Pulmonary artery endothelial cell (primary cell): Measurements from ENCODE around the gene GSTA4. TPM values are rescaled to one million over a fixed set of nuclear protein-coding genes. Genes with fewer than 3 reads are reported as not detected.
"Not testable (repeated sequence)": the region's sequence is repeated elsewhere in the genome, so short reads cannot be mapped to it uniquely, and the experiment has no call there.

ENCODE experiments used
- DNase-seq: peaks from one replicate; pipeline ENCODE4 v3.0.0-alpha.2; 2011; ENCODE audit warnings: low read depth, low spot score
- total RNA-seq: library from RNA; depleted of rRNA; stranded (reverse); fragments of >200 nt; gene quantifications from 2 replicates; pipeline ENCODE4 v1.2.3, GENCODE V29; 2014

GSTA4 gene
- total RNA-seq, 1 donor from 2014 or later: 19.7 TPM

DNA sequence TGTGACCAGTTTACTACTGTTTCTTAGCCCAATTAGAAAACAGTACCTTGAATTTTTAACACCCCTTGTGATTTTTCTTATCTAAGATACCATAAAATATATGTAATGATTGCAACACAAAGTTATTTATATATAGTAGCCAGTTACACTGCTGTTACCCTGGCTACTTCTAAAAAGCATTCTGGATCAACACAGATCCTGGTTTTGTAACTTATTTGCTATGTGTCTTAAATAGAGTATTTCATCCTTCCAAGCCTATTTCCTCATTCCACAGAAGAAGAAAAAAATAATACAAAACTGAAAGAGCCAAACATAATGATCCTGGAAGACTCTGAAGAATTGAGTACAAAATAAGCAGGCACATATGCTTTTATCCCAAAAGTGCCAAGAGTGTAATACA lies 19.0 kb upstream of the GSTA4 start:
- DNase-seq: no peak

DNA sequence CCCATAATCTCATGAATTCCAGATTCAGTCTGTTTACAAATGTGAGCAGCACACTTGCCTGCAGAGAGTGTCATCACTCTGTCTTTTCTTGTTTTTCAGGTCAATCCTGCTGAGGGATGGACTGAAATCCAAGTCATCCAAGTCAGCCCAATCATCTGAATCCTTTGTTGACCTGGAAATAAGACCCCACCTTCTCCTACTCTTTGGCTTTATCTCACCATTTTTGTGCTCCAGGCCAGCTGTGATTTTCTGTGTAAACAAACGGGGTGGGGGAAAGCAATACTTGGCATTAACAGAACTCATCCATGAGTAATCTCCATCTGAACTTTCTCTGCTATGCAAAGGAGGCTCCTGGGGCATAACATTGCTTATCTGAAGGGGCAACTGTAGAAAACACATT lies 16.9 kb upstream of the GSTA4 start:
- DNase-seq: no peak

DNA sequence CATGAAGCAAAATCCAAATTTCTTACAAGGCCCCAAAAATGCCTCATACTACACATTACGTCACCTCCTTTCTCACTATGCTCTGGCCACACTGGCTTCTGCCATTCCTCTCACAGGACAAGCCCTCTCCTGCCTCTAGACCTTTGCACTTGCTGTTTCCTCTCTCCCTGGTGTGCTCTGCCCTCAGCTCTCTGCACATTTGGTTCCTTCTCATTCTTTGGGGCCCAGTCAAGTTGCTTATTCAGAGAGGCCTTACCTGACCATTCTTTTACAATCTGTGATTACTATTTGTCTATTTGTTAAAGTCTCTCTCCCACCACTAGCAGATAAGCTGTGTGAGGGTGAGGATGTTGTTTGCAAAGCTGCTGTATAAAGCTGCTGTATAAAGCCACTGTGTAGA lies 15.4 kb upstream of the GSTA4 start:
- DNase-seq: no peak

DNA sequence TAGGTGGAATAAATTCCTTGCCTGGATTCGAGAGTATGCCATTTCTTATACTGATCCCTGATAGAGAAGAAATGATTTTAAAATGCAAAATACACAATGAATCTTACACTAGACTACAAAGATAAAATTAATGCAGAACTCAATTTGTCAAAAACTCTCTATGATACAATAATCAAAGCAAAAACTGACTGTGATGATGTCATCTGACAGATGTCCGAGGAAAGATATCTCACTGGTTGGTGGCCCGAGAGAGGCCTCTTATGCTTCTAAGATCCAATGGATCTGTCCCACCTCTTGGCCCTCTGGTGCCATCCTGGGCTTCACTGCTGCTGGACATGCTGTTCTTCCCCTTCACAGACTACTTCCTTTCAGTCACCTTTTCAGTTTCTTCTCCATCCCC lies 14.4 kb upstream of the GSTA4 start:
- DNase-seq: no peak

DNA sequence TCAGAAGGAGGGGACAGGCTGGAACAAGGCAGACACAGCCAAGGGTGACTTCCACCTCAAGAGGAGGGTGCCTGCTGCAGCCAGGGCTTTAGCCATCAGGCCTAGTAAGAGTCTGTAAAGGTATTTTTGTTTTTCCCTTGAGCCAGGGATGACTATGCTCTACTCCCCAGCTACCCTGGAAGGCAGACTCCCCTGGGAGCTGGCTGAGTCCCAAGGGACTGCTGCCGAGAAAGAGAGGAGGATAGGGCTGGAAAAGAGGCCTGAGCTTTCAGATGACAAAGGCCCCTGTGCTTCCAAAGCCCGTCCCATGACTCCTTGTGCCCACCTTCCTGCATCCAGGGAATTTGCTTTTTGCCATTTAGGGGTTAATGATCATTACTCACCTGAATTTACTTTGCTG lies 14.0 kb upstream of the GSTA4 start:
- DNase-seq: no peak

DNA sequence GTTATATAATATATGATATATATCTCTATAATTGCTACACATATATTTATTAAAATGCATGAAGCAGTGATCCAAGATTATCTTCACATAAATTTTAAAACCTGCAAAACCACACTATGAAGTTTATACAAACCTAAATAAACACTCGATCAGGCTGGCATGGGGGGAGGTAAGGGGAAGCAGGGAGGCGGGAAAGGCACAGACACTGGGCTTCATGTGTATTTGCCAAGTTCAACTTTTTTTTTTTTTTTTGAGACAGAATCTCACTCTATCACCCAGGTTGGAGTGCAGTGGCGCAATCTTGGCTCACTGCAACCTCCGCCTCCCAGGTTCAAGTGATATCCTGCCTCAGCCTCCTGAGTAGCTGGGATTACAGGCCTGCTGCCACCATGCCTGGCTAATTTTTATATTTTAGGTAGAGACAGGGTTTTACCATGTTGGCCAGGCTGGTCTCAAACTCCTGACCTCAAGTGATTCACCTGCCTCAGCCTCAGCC lies 13.2 kb upstream of the GSTA4 start:
- DNase-seq: not testable (repeated sequence)

DNA sequence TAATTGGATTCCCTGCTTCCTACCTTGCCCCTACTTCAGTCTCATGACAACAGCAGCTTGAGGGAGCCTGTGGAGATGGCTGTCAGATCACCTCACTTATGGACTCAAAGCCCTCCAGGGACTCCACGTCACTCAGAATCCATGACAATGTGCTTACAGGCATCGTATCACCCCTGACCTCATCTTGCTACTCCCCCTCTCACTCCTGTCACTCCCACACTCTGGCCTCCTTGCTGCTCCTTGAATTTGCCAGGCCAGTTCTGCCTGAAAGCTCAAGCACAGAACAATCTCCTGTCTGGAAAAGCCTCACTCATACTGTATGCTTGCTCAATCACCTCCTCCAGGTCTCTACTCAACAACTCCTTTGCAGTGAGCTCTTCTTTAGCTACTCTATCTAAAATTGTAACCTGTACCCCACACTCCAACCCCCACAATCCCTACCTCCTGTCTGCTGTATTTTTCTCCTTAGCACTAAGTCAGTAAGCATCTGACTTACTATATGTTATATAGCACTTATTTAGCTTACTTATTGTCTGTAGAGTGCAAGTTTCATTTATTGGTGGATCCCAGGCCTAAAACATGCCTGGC lies 10.7 kb upstream of the GSTA4 start:
- DNase-seq: no peak

DNA sequence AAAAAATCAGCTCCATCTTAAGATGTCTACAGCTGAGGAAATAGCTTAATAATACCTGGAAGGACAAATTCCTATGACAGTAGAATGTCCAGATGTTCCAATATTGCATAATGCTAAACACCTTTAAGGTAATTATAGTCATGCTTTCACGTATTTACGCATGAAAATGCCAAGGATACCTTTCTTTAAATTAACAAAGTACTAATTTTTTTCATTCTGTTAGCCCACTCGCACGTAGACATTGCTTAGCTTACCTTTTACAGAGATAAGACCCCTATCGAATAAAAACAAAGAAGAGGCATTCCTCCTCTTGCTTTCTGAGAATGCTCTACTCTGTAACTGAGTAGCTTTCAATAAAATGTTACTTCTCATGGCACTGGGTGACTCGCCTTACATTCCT lies 4.4 kb upstream of the GSTA4 start:
- no peak for DNase-seq

DNA sequence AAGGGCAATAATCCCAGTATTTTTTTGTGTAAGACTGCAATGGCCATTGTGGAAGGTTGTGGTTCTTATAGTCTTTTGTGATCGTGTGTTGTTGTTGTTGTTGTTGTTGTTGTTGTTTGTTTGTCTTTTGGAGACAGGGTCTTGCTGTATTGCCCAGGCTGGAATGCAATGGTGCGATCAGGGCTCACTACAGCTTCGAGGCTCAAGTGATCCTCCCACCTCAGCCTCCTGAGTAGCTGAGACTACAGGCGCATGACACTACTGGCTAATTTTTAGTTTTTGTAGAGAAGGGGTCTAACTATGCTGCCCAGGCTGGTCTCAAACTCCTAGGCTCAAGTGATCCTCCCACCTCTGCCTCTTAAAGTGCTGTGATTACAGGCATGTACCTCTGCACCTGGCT lies 3.5 kb upstream of the GSTA4 start:
- DNase-seq: no peak

DNA sequence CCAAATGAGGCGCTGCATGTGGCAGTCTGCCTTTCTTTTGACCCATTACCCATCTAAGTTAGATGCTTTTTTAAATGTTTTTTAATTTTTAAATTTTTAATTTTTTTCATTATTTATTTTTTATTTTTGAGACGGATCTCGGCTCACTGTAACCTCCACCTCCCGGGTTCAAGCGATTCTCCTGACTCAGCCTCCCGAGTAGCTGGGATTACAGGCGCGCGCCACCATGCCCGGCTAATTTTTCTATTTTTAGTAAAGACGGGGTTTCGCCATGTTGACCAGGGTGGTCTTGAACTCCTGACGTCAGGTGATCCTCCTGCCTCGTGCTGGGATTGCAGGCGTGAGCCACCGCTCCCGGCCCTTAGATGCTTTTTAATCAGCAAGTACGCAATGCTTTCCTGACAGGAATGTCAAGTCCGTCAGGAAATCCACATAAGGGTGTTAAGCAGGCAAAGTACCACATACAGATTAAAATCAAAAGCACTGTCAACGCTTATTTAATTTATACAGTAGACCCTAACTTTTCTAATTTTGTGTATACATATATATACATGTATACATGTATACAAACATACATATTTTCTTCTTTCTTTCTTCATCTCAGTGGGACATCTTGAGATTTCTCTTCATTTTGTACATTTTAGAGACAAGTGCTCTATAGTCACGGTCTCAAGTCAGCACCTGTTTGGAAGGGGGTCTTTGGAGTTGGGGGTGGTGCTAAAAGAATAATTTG lies 995 bp upstream of the GSTA4 start:
- DNase-seq: peak; percentile 39

DNA sequence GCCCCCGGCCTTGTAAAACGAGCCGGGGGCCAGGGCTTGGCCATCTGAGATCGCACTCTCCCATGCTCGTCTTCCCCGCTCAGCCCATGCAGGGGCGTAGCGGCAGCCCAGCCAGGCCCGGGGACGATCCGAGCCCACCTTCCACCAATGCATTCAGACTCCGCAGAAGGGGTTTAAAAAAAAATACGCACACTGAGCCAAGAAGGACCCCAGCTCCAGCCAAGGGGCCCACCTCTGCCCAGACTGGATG lies 320 bp downstream of the GSTA4 start:
- no peak for DNase-seq

DNA sequence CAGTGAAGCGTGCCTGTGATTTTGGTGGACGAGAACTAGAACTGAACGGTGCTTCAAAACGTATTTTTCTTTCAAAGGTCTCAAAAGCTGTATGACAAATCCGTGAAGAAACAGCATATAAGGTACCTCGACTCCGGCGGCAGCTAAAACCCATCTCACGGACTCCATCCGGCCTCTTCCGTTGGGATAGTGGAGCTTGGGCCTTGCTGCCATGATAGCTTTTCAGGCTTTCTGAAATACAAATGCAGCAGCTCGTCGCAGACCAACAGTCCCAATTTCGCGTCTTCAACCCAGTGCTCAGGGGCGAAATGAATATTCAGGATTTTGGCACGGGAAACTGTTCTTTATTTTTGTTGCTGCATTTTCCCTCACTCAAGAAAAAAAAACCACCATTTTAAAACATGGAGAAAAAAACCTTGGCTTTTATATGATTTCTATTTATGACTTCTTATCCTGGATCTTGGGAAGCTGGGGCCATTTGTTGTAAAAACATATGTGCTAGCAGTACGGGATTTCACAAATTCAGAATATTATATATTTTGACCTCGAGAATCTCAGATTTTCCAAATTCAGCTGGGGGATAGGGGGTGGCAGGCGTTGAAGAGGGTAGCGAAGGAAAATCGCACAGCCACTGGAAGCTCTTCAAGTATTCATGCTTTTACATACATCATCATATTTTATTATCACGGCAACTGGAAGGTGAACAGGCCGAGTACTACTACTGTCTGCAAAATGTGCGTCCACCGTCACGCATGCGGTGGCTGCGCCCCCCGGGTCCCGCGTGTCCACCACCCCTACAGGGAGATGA lies 849 bp downstream of the GSTA4 start:
- no peak for DNase-seq

DNA sequence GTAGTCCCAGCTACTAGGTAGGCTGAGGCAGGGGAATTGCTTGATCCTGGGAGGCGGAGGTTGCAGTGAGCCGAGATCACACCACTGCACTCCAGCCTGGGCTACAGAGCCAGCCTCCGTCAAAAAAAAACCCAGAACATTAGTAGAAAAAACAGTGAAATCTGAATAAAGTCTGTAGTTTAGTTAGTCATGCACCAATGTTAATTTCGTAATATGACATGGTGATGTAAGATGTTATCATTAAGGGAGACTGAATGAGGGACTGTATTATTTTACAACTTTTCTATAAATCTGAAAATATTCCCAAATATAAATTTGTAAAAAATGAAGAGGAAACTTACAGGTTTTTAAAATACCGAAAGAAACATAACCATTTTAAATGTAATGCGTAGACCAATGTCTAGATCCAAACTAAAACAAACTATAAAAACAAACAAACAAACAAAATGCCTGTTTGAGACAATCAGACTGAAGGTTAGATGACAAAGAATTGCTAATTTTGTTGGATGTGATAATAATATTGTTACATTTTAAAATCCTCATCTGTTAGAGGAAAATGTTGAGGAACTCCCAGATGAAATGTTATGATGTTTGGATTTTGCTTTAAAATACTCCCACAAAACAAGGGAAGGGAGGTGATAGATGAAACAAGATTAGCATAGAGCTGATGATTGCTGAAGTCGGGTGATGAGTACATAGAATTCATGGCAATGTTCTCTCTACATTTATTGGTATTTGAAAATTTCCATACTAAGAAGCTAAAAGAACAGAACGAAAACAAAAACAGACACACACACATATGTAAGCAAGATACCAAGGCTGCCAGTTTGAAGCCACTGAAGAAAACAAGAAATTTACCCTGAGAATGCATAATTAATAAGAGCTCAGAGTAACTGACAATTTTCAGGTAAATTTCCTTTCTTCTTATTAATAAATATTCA lies 1.8 kb downstream of the GSTA4 start:
- DNase-seq: no peak

DNA sequence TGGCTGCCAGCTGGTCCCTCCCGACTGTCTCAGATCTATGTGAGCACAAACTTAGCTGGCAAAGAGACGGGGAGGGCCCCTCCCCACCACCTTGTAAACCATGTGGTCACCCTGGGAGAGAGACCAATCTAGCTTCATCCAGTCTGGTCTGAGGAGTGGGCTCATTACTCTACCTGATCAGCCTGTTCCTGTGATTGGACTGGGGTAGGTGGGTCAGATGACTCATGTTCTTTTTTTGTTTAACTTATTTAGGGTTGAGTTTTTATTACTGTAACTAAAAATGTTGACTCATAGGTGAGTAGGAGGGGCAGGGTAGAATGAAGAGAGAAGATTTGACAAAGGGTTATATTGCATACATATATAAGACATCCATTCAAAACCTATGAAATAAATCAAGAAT lies 4.7 kb downstream of the GSTA4 start:
- DNase-seq: no peak

DNA sequence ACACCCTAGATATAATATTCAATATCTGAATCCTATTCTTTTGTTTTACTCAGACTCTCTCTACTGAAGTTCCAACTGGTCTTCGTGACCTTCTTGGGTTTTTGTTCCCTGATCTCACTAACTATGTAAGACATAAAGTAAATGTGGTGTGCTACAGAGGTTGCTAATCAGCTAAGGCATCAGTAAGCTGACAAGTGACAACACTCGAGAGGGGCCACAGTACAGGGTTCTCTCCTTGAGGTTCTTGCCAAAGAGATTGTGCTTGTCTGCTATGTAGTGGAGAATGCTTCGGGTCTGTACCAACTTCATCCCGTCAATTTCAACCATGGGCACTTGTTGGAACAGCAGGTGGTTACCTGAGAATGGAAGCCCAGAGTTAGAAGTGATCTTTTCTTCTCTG lies 9.9 kb downstream of the GSTA4 start:
- no peak for DNase-seq

DNA sequence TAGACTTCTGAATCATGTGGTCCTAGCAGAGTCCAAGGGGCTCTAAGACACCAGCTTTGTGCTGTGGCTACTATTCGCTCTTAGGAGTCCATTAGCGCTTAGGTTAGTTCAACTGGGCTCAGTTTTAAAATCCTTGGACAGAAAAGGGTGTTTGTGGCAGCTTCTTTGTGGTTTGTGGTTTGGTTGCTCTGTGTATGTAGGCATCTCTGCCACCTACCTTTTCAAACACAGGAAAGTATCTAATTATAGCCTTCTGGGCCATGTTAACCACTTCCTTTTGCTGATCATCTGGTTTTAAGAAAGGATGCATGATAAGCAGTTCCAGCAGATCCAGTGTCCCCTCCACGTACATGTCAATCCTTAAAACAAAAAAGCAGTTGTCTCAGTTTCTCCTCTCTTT lies 10.8 kb downstream of the GSTA4 start:
- DNase-seq: no peak

DNA sequence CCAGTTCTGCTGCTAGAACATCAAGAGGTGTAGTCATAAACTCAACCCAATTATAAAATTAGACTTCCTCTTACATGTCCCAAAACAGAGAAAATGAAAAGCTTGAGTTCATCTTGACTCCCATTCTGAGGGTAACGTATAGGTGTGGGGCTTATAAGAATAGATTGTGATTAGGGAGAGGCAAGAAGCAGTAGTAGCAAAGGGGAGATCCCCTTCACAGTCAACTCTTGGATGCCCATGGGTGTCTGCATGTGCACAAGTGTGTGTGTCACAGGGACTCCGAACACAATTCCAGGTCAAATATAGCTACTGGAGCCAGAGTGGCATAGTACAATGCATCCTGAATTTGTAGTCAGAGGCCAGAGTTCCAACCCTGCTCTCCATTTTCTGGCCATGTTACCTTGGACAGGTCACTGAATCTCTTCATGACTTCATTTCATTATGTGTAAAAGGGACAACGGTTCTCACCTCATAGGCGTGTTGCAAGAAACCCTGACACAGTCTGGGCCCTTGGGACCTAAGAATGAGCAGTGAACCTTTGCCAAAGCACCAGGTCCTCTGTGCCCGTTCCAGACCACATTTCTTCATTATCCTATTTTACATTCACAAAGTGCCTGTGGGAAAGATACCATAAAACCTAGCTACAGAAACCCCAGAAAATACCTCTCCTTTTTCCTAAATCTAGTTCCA lies 11.8 kb downstream of the GSTA4 start:
- DNase-seq: no peak

DNA sequence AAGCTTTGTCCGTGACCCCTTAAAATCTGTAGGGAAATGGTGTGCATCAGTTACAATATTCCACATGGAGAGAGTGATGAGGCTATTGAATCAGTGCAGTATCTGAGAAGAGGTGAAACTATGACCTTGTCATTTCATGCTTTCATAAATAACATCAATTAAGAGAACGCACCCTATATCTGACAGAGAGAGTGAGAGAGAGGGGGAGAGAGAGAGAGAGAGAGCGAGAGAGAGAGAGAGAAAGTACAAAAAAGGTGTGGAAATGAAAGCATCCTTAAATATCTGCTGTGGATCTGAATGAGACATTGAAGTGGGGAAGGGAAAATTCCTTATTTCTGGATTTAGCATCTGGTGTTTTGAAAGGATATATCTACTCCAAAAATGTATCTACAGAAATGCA lies 12.4 kb downstream of the GSTA4 start:
- no peak for DNase-seq

DNA sequence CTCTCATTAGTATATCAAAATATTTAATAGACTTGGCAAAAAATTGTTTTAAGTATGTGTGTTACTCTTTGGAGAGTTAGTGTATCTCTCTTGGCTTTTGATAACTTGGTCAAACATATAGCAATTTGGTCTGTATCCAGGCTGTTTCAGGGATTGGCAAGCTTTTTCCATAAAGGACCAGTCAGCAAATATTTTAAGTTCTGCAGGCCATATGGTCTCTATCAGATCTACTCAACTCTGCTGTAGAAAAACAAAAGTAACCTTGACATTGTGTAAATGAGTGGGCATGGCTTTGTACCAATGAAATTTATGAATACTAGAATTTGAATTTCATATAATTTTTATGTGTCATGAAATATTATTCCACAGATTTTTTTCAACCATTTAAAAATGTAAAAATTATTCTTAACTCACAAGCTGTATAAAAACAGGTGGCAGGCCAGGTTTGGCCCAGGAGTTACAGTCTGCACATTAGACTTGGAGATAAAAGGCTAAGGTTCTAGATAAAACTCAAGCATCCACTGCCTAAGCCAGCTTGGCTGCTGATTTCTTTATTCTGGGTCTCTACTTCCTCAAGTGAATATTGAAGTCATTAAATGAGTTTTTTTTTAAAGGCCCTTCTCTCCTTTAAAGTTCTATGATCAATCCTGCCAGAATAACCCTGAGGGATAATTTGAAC lies 13.7 kb downstream of the GSTA4 start:
- no peak for DNase-seq

DNA sequence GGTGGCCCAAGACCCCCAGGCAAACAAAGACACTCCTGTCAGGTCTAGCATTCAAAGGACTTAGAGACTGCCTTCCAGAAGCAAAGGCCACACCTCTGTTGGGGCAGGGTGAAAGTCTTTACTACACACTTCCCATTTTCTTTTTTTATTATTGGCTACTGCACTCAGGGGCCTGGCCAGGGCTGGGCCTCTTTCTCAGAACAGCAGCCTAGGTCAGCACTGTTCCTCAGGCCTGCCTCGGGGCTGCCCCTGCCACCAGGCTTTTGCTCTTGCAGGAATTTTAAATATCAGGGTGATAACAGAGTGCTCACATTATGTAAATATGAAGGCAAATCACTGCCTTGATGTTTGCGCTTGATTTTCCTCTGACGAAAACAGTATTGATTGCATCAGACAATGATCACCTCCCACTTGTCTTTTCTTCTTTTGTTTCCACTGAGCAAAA lies 18.5 kb downstream of the GSTA4 start:
- no peak for DNase-seq
